Endothelial cell of umbilical vein (primary cell): ENCODE results near the gene ANKIB1. TPM values are rescaled to one million over a fixed set of nuclear protein-coding genes. Genes with fewer than 3 reads are reported as not detected.

Experiments used
- BruUV-seq: library from RNA; stranded (reverse); fragments of 400-500 nt; replicated peaks from 2 replicates; lab custom pipeline; 2021; lab: Mats Ljungman, UMichigan
- CTCF ChIA-PET: fragments of 300-600, 350-600 bp; sonication (Branson Sonifier 250); formaldehyde crosslinking; loops from one replicate; lab custom pipeline; 2021; ENCODE audit warnings: antibody characterized with exemption, inconsistent platforms; lab: Charles Lee
- POLR2A ChIA-PET: fragments of 300-600, 350-600 bp; sonication (Branson Sonifier 250); formaldehyde crosslinking; loops from one replicate; lab custom pipeline; 2021; ENCODE audit warnings: antibody characterized with exemption, inconsistent platforms; lab: Charles Lee
- DNase-seq: peaks from one replicate; pipeline ENCODE4 v3.0.0-alpha.2; 2011; ENCODE audit warnings: low read depth, low spot score
- FAIRE-seq: peaks from 2 replicates; lab custom pipeline; 2011; peaks lifted over from hg19 to GRCh38; lab: Jason Lieb, UNC
- H2AFZ ChIP-seq: 2 replicates; pipeline ENCODE4 v1.6.0; 2012; ENCODE audit warnings: low read depth, low read length, control low read depth, inconsistent platforms
- H3K27ac ChIP-seq: 2 replicates; pipeline ENCODE4 v1.5.1; 2011; ENCODE audit warnings: low read depth, mild to moderate bottlenecking, control low read depth, low read length, moderate library complexity; ENCODE audit not compliant: insufficient read depth
- H3K27me3 ChIP-seq, 2 experiments: 2 replicates each; pipeline versions ENCODE4 v1.6.0 to v1.6.1; 2011; ENCODE audit warnings: low read length in 2 of 2, mixed read lengths in 1 of 2; ENCODE audit not compliant: control insufficient read depth in 2 of 2, insufficient read depth in 2 of 2
- H3K36me3 ChIP-seq, 2 experiments: 2 replicates in 1 of 2; 3 replicates in 1 of 2; pipeline ENCODE4 v1.5.1; 2011; ENCODE audit warnings: low read length in 2 of 2, mild to moderate bottlenecking in 1 of 2, moderate library complexity in 1 of 2; ENCODE audit not compliant: control insufficient read depth in 2 of 2, insufficient read depth in 2 of 2; ENCODE audit errors: extremely low read depth in 1 of 2
- H3K4me1 ChIP-seq: 3 replicates; pipeline ENCODE4 v1.5.1; 2011; ENCODE audit warnings: mild to moderate bottlenecking, low read length; ENCODE audit not compliant: control insufficient read depth, insufficient read depth; ENCODE audit errors: extremely low read depth
- H3K4me2 ChIP-seq: 2 replicates; pipeline ENCODE4 v1.6.1; 2011; ENCODE audit warnings: low read length, control low read depth, mixed read lengths; ENCODE audit not compliant: insufficient read depth
- H3K4me3 ChIP-seq, 3 experiments: fragments of 200-600 bp in 1 of 3; sonication (generic), shearing (Covaris generic) in 1 of 3; replicated peaks in 1 of 3; 2 replicates each; pipeline ENCODE4 v1.5.1; 2011 to 2016; ENCODE audit warnings: control low read depth in 3 of 3, low read length in 3 of 3, mild to moderate bottlenecking in 2 of 3, inconsistent platforms in 1 of 3, low read depth in 1 of 3, moderate library complexity in 1 of 3; ENCODE audit not compliant: insufficient read depth in 1 of 3
- H3K79me2 ChIP-seq: 2 replicates; pipeline ENCODE4 v1.6.0; 2012; ENCODE audit warnings: low read length, inconsistent platforms; ENCODE audit not compliant: control insufficient read depth, insufficient read depth
- H3K9ac ChIP-seq: replicated peaks from 2 replicates; pipeline ENCODE3; 2011; ENCODE audit warnings: low read length, control low read depth; ENCODE audit not compliant: insufficient read depth; ENCODE audit errors: extremely low read depth
- H3K9me1 ChIP-seq: replicated peaks from 3 replicates; pipeline ENCODE4 v1.6.0; 2011; ENCODE audit warnings: mild to moderate bottlenecking, low read length; ENCODE audit not compliant: control insufficient read depth, insufficient read depth; ENCODE audit errors: extremely low read depth
- H3K9me3 ChIP-seq: replicated peaks from 2 replicates; pipeline ENCODE4 v1.5.1; 2012; ENCODE audit warnings: low read length, inconsistent platforms; ENCODE audit not compliant: control insufficient read depth, insufficient read depth
- H4K20me1 ChIP-seq: replicated peaks from 2 replicates; pipeline ENCODE3; 2011; ENCODE audit warnings: mild to moderate bottlenecking, low read length; ENCODE audit not compliant: control insufficient read depth, insufficient read depth; ENCODE audit errors: extremely low read depth
- CTCF ChIP-seq, 2 donors: IDR thresholded peaks; 1 replicate in 1 of 2; 2 replicates in 1 of 2; pipeline ENCODE4 v1.5.1; 2011; ENCODE audit warnings: low read length in 2 of 2, mild to moderate bottlenecking in 2 of 2, moderate library complexity in 2 of 2, control low read depth in 1 of 2, inconsistent platforms in 1 of 2, low read depth in 1 of 2; ENCODE audit not compliant: insufficient read depth in 1 of 2; ENCODE audit errors: extremely low read depth in 1 of 2
- EZH2 ChIP-seq: IDR thresholded peaks from 2 replicates; pipeline ENCODE4 v1.6.1; 2012; ENCODE audit warnings: borderline replicate concordance, low read depth, mild to moderate bottlenecking, moderate library complexity, low read length, inconsistent platforms; ENCODE audit not compliant: severe bottlenecking
- FOS ChIP-seq: IDR thresholded peaks from 2 replicates; pipeline ENCODE4 v1.6.1; 2011; ENCODE audit warnings: mild to moderate bottlenecking, low read length, moderate library complexity, borderline replicate concordance; ENCODE audit not compliant: insufficient read depth
- GATA2 ChIP-seq: IDR thresholded peaks from 2 replicates; pipeline ENCODE4 v1.7.0; 2011; ENCODE audit warnings: low read depth, mild to moderate bottlenecking, moderate library complexity, mixed read lengths, low read length; ENCODE audit not compliant: insufficient read length, insufficient read depth
- JUN ChIP-seq: IDR thresholded peaks from 2 replicates; pipeline ENCODE4 v1.6.1; 2011; ENCODE audit warnings: borderline replicate concordance, low read depth; ENCODE audit not compliant: insufficient read length, insufficient read depth
- MAX ChIP-seq: IDR thresholded peaks from 2 replicates; pipeline ENCODE4 v1.6.1; 2011; ENCODE audit not compliant: insufficient read depth, insufficient read length
- MYC ChIP-seq: IDR thresholded peaks from one replicate; pipeline ENCODE4 v1.6.1; 2011; ENCODE audit warnings: mild to moderate bottlenecking, low read depth, low read length
- POLR2A ChIP-seq: IDR thresholded peaks from 2 replicates; pipeline ENCODE4 v1.6.1; 2012; ENCODE audit warnings: low read depth, mild to moderate bottlenecking, control low read depth, low read length
- POLR2AphosphoS5 ChIP-seq: IDR thresholded peaks from 2 replicates; pipeline ENCODE4 v1.6.1; 2012; ENCODE audit warnings: low read depth, mild to moderate bottlenecking, control low read depth, low read length, moderate library complexity; ENCODE audit not compliant: insufficient read depth
- dilution Hi-C: fragments of 300-500 bp; cut with MboI; formaldehyde crosslinking; loops from one replicate; pipeline ENCODE4 v1.15.0; 2019; ENCODE audit warnings: low sequenced_read_pairs; ENCODE audit not compliant: extremely low pct_ligation_motif_present
- intact Hi-C: fragments of 100-400 bp; cut with micrococcal nuclease; formaldehyde crosslinking; loops from one replicate; pipeline ENCODE4 v1.10.0; 2022
- polyA plus RNA-seq, 4 experiments: library from polyadenylated mRNA; depleted of rRNA in 3 of 4; stranded (reverse) in 3 of 4; unstranded in 1 of 4; fragments of >200 nt; gene quantifications; 2 replicates each; pipeline versions ENCODE4 v1.2.1 to v1.2.3, GENCODE V29; 2011 to 2012; ENCODE audit warnings: missing spikeins in 1 of 4
- total RNA-seq: library from RNA; stranded (reverse); gene quantifications from 2 replicates; pipeline ENCODE4 v1.2.3, GENCODE V29; 2021

Gene ANKIB1
- total and polyA plus RNA-seq, 2 donors (not counting 3 experiments of a cell fraction or from before 2014, with no cell fraction given) = 16.9 to 56.5 TPM

DNA sequence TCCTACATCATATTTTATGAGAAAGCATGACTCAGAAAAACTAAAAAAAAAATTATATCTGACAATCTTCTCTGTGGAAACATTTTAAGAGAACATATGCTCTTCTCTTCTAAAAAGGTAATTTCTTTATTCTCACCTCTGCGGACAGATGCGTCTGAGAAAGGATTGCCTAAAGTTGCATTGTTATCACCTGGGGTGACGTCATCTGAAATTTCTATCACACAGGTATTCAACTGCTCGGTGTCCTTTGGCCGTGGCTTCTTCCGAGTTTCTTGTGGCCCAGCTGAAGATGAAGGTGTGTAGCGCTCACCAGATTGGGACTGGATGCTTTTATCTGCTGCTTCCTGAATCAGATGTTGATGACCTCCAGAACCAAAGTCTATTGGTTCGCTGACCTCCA is 187.2 kb downstream of the ANKIB1 start:
- Histone ChIP-seq H3K4me3 (no peak overlapping the region), H3K27ac (no peak overlapping the region), H3K9me3 (no peaks in the 10 kb centered on the region), H3K36me3 (no peaks in the 10 kb centered on the region), H3K79me2 (no peaks in the 10 kb centered on the region), H3K27me3 (peaks cover 5 to 6% of the 10 kb centered on the region in 2 experiments), H2AFZ (no peak overlapping the region), H4K20me1 (no peaks in the 10 kb centered on the region), H3K4me2 (no peak overlapping the region), H3K9ac (no peak overlapping the region), H3K9me1 (no peaks in the 10 kb centered on the region), H3K4me1 (no peaks in the 10 kb centered on the region)
- DNase-seq = no peak
- FAIRE-seq = no peak
- dilution Hi-C loops (no loop called here), intact Hi-C loops (no loop called here)
- ChIA-PET POLR2A (no interaction called here), CTCF (interaction anchor here (1.0 kb wide), 1 partner anchor 9 kb away, joined by 4 read pairs; no protein-coding TSS in a partner anchor)
- no peak for TF ChIP-seq EZH2
- no peak for TF ChIP-seq CTCF (IDR thresholded peaks at IDR 0.05; ENCODE audit: extremely low read depth in 1 of 2, insufficient read depth in 1 of 2, low read depth in 1 of 2, low read length in 2 of 2)
- no peak for TF ChIP-seq FOS
- no peak for TF ChIP-seq JUN
- TF ChIP-seq MYC = no peak
- BruUV-seq = no TSS peak

GRCh38 chr7:92435542-92435941 is 189.8 kb downstream of the ANKIB1 start:
- FAIRE-seq (no peak), DNase-seq (no peak)
- no peak for TF ChIP-seq CTCF (IDR thresholded peaks at IDR 0.05; ENCODE audit: extremely low read depth in 1 of 2, insufficient read depth in 1 of 2, low read depth in 1 of 2, low read length in 2 of 2)
- no peak for TF ChIP-seq JUN
- TF ChIP-seq EZH2 = no peak
- no peak for TF ChIP-seq POLR2AphosphoS5
- TF ChIP-seq MYC = no peak
- TF ChIP-seq FOS = no peak
- TF ChIP-seq GATA2 = no peak
- no peak for TF ChIP-seq POLR2A
- no peak for TF ChIP-seq MAX
- BruUV-seq = no TSS peak
- H3K9ac ChIP-seq = no peak overlapping the region
- H3K79me2 ChIP-seq = no peaks in the 10 kb centered on the region
- no peak overlapping the region for H3K4me2 ChIP-seq
- peaks cover 3 to 8% of the 10 kb centered on the region in 2 experiments for H3K27me3 ChIP-seq
- H3K4me1 ChIP-seq = no peaks in the 10 kb centered on the region
- H4K20me1 ChIP-seq = no peaks in the 10 kb centered on the region
- H3K36me3 ChIP-seq = no peaks in the 10 kb centered on the region
- no peaks in the 10 kb centered on the region for H3K9me3 ChIP-seq
- no peak overlapping the region for H2AFZ ChIP-seq
- H3K9me1 ChIP-seq = no peaks in the 10 kb centered on the region
- ChIA-PET POLR2A (no interaction called here), CTCF (interaction anchor here (1.4 kb wide), 1 partner anchor 12 kb away, joined by 4 read pairs; the partner anchor contains the start of gene GATAD1)
- no peak overlapping the region for H3K27ac ChIP-seq
- intact Hi-C loops = no loop called here
- H3K4me3 ChIP-seq = no peak overlapping the region
- dilution Hi-C loops = no loop called here
